ENCODE data around the gene STK11.
A peak's percentile ranks its signal among the peaks of the same experiment; 100 is the strongest.

Gene STK11

GRCh38 chr19:1210227-1210538 lies 4.6 kb downstream of the STK11 start:
- DNase-seq: no peak

GRCh38 chr19:1211494-1212234 lies 6.1 kb downstream of the STK11 start:
- DNase-seq: no peak

GRCh38 chr19:1213391-1214286 lies 8.1 kb downstream of the STK11 start:
- DNase-seq: peak; percentile 40 to 45

DNA sequence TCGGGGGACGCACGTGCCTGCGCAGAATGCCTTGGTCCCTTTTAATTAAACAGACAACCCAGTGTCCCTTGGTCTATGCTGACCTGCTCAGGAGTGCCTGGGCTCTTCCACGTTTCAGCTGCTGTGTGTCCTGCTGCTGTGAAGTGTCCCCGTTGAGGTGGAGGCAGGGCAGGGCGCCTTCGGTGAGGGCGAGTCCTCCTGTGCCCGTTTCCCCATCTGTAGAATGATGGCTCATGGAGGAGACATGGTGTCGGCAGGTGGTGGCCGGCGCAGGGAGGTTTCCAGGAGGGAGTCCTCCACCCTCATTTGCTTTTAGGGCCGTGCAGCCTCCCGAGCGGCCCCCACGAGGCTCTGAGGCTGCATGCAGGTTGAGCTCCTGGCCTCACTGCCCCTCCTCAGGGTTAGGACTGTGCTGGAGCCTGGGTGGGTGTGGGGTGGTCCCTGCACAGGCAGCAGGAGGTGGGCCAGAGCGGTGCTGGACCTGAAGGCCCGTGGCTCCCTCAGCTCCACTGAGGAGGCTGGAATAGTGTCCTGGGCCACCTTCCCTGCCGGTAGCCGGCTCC lies 8.8 kb downstream of the STK11 start:
- DNase-seq: no peak

DNA sequence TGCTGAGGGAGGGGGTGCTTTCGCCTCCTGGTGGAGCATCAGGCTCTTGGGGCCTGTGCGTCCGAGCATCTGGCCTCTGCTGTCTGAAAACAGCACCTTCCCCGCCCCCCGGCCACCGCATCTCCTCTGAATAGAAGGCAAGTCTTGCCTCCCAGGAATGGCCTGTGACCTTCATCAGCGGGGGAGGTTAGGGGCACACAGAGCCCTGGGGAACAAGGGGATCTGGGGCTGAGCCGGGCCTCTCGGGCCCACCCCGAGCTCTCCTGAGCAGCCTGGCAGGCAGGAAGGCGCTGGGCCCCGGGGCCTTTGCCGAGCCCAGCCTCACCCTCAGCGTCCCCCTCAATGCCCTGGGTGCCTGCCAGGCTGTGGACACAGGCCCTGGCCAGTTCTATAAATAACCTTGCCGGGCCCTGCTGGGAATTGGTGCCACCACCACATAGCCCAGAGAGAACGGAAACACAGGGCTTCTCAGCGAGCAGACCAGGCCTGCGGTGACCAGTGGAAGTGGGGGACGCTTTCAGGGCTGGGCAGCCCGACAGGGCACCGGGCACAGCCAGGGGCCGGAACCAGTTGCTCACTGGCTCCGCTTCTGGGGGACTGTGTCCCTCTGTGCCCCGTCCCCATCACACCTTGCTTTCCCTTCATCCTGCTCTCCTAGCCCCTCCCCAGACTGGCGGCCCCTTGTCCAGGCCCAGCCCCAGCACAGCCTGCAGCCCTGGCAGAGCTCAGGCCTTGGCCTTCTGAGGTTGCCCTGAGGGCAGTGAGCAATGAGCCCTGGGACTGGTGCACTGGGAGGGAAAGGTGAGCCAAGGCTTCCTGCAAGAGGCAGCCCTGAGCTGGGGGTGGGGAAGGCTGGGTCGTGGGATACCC lies 9.5 kb downstream of the STK11 start:
- no peak for DNase-seq

DNA sequence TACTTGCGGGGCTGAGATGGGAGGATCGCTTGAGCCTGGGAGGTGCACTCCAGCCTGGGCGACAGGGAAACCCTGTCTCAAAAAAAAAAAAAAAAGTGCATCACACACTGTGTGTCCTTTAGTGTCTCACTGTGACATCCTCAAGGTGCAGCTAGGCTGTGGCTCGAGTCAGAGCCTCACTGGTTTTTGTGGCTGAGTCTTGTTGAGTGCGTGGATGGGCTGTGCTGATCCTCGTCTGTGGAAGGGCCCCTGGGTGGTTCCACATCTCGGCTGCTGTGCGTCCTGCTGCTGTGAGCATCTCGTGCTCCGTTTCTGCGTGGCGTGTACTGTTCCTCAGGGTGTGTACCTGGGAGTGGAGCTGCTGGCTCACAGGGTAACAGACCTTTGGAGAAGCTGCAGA lies 11.2 kb downstream of the STK11 start:
- DNase-seq: no peak

DNA sequence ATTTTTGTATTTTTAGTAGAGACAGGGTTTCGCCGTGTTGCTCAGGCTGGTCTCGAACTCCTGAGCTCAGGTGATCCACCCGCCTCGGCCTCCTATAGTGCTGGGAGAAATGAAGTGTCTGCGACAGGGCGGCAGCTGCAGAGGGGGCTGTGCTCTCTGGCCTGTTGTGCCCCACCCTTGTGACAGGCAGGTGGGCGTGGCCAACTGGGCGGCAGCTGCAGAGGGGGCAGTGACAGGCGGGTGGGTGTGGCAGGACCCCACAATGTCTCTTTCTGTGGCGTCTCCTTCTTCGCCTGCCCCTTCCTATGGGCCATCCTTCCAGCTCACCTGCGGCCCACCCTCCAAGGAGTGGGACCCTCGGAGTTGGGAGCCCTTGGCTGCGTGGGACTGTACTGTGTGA lies 11.8 kb downstream of the STK11 start:
- DNase-seq: no peak

DNA sequence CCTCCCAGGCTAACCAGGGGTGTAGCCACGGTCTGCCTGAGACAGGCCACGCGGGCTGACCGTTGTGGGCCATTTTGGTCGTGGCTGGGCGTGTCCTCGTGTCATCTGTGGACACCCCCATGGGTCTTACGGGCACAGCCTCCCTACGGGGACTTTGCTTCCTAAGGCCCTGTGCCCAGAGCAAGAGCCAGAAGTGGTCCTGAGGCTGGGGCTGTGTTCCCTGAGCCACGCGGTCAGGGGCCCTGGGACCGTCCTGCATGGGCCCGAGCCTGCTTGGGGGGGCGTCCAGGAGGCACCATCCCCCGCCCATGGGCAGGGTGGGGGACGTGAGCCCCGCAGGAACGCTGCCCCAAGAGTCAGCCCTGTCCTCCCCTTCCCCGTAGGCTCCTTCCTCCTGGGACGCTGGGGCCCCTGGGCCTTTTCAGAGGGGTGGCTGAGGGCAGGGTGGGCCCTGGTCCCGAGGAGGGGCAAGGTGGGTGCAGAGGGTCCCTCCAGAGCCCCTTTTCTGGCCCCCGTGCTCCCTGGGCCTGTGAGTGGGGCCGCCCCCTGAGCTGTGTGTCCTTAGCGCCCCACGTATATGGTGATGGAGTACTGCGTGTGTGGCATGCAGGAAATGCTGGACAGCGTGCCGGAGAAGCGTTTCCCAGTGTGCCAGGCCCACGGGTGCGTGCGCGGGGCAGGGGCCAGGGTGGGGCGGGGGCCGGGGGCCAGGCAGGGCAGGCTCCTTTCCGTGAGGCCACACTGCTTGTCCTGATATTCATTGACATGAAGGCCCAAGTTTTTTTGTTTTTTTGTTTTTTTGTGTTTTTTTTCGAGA lies 13.4 kb downstream of the STK11 start:
- no peak for DNase-seq

GRCh38 chr19:1219786-1220476 lies 14.4 kb downstream of the STK11 start:
- DNase-seq: no peak

- no peak for DNase-seq
These were observed 14.9 kb downstream of the STK11 start for GRCh38 chr19:1220477-1220930.

DNA sequence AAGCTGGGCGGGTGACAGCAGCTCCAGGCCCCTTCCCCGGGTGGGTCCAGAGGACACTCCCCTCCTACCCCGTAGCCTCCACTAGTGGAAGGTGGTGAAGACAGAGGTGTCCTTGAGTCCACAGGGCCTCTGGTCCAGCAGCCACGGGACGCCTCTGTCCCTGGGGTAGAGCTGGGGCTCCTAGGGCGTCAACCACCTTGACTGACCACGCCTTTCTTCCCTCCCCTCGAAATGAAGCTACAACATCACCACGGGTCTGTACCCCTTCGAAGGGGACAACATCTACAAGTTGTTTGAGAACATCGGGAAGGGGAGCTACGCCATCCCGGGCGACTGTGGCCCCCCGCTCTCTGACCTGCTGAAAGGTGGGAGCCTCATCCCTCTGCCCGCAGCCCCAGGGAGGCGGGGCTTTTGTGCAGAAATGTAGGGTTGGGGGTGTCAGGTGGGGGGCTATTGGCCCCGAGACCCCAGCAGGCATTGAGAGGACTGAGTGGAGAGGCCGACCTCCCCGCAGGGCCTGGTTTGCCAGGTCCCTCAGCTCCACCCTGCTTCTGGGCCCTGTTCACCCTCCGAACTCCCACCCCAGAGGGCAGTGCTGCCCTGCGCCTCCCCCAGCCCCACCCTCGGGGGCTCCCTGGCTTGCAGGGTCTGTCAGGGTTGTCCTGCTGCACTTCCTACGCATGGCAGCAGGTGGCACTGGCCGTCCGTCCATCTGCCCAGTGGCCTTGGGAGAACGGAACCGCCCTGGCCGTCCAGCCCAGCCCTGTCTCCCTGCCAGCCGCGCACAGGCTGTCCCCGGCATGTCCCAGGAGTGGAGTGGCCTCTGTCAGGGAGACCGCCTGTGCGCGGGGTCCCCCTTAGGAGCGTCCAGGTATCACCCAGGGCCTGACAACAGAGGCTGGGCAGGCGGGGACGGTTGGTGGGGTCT lies 15.7 kb downstream of the STK11 start:
- no peak for DNase-seq

DNA sequence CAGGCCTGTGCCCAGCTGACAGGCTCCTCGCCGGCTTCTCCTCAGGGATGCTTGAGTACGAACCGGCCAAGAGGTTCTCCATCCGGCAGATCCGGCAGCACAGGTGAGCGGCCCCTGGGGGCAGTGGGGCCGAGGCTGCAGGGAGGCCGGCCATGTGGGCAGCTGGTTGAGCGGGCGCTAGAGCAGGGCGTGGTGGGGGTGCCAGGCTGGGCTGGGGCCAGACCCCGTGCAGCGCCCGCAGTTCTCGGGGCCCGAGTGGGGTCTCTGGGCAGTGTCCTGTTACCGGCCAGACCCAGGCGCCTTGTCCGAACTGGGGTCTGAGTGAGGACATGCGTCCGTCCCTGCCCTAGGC lies 16.3 kb downstream of the STK11 start:
- DNase-seq: no peak

GRCh38 chr19:1222394-1222793 lies 16.8 kb downstream of the STK11 start:
- no peak for DNase-seq

DNA sequence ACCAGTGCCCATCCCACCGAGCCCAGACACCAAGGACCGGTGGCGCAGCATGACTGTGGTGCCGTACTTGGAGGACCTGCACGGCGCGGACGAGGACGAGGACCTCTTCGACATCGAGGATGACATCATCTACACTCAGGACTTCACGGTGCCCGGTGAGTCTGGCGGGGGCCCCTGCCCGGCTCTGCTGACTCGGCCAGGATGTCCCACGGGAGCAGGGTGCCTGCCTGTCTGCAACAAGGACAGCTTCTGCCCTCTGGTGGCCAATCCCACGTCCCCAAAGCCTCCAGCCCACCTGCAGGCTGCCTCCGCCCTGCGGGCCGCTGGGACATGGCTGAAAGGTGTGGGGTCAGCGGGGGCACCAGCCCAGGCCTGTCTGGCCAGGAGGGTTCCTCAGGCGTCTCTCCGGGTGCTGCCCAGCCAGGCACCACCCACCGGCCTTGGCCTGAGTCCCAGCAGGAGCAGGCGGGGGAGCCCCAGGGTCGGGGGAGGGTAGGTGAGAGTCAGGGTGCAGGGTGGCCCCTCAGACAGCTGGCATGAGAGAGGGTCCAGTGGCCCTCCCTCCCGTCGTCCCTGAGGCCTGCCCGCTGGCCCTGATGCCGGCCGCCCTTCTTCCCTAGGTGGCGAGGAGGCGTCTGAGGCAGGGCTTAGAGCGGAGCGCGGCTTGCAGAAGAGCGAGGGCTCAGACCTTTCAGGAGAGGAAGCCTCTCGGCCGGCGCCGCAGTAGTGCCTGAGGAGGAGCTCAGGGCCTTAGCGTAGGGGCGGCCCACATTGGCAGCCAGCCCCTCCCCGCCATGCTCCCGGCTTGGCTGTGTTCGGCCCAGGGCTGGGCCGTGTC lies 17.7 kb downstream of the STK11 start:
- DNase-seq: peak in 1 of 2 donors; percentile 31

DNA sequence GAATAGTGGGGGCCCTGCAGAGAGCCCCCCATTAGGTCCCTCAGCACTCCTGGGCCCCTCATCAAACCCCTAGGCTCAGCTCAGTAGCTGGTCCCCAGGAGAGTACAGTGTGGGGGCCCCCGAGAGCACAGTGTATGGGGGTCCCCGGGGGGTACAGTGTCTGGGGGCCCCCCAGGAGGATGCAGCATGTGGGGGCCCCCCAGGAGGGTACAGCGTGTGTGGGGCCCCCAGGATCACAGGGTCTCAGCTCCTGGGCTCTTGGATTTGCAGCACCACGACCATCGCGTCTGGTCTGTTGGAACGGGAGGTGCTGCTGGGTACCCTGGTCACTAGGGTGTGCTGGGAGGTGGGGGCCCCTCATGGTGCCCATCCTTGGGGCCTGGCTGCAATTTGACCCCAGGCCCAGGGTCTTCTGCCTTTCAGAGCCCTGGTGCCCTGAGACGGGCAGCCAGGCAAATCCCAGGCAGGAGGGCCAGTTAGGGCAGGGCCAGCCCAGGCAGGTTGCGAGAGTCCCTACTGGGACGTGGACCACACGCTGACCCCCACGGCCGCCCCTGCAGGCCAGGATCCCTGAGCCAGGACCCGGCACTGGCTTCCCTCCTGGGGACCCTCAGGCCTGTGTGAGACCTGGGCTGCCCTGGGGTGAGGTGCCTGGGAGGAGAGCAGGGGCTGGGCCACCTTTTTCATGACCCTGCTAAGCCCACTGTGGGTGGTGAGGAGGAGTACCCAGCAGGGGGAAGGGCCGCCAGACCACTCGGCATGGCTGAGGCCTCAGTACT lies 18.7 kb downstream of the STK11 start:
- DNase-seq: no peak

DNA sequence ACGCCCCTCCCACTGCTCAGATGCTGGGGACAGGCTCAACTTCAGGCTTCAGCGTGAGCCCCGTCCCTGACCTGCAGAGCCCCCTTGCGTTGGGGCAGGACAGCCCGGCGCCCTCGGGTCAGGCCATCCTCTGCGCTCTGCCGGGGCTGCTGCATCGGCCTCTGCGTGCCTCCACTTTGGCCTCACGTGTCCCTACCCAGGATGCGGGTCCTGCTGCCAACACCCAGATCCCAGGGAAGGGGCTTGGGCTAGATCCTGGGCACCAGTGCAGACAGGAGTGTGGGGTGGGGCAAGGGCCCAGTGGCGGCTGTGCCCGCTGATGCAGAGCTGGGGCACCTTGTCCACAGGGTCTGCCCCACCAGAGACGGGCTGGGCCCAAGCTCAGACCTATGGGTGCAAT lies 19.3 kb downstream of the STK11 start:
- DNase-seq: no peak

DNA sequence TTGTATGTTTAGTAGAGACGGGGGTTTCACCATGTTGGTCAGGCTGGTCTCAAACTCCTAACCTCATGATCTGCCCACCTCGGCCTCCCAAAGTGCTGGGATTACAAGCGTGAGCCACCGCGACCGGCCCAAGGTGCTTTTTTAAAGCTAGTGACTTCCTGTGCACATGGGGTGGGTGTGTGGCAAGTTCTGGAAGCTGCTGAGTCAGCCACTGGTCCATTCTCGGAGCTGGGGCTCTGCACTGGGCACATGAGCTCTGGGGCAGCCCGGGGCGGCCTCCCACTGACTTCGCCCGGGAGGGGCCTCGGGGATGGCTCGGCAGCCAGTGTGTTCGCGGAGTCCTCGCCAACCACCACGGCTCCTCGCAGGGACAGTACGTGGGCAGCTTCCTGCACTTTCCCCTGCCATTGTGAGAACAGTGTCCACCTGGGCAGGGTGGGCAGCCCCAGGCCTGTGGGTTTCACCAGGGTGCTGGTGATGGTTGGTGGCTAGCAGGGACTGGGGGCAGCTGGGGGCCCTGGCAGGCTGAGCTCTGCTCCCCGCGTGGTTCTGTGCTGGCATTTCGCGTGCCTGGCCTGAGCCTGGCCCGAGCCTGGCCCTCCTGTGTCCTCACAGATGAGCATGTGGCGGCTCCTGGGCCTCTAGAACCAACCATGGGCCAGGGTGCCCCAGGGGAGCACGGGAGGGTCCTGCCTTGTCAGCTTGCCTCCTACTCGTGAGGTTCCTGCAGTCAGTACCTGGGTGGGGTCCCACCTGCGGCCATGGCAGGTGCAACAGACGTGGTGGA lies 20.1 kb downstream of the STK11 start:
- no peak for DNase-seq

DNA sequence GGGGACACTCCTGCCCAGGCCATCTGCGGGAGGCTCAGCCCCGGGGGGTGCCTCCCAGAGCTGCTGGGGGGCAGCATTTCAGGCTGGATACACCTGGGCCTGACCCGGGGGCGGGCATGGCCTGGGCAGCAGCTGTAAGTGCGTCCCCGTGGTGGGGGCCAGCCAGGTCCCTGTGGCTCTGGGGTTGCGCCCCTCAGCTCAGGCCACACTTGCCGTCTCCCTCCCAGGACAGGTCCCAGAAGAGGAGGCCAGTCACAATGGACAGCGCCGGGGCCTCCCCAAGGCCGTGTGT lies 20.6 kb downstream of the STK11 start:
- no peak for DNase-seq

All from activated CD4-positive, alpha-beta T cell treated with anti-CD3 and anti-CD28 coated beads for 4 hours (primary cell).